Astrocyte of the cerebellum (primary cell): ENCODE data around the gene CNTNAP2.

Source experiments
- DNase-seq: peaks from one replicate; pipeline ENCODE4 v3.0.0-alpha.2; 2011; ENCODE audit warnings: low read depth
- H3K4me3 ChIP-seq: 2 replicates; pipeline ENCODE4 v1.5.1; 2011; ENCODE audit warnings: mild to moderate bottlenecking, low read depth, low read length, moderate library complexity
- in situ Hi-C: cut with HindIII; loops from 2 replicates; pipeline ENCODE4 v1.10.0; 2017; ENCODE audit warnings: low sequenced_read_pairs
- TF ChIP-seq, protein P1 (sequence below): IDR thresholded peaks from 2 replicates; pipeline ENCODE4 v1.5.1; 2012; ENCODE audit warnings: low read length, low read depth, moderate library complexity, mild to moderate bottlenecking; ENCODE audit errors: missing control alignments

The CNTNAP2 gene

DNA sequence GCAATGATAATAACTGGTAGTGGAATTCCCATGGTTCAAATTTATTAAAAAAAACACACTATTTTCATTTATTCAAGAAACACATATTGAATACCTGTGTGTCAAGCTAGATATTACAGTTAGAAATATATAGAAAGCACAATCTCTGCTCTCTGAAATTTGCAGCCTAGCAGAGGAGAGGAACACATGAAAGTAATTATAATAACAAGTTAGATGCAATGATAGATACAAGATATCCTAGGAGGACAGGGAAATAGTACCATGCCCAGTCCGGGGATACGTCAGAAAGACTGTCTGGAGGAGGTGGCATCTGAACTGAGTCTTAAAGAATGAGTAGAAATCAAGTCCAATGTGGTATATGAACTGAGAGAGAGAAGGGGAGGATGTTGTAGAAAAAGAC, 1988.3 kb downstream of the CNTNAP2 start:
- TF ChIP-seq, protein P1, sequence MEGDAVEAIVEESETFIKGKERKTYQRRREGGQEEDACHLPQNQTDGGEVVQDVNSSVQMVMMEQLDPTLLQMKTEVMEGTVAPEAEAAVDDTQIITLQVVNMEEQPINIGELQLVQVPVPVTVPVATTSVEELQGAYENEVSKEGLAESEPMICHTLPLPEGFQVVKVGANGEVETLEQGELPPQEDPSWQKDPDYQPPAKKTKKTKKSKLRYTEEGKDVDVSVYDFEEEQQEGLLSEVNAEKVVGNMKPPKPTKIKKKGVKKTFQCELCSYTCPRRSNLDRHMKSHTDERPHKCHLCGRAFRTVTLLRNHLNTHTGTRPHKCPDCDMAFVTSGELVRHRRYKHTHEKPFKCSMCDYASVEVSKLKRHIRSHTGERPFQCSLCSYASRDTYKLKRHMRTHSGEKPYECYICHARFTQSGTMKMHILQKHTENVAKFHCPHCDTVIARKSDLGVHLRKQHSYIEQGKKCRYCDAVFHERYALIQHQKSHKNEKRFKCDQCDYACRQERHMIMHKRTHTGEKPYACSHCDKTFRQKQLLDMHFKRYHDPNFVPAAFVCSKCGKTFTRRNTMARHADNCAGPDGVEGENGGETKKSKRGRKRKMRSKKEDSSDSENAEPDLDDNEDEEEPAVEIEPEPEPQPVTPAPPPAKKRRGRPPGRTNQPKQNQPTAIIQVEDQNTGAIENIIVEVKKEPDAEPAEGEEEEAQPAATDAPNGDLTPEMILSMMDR: no peak
- DNase-seq: no peak
- in situ Hi-C loops: no loop called here
- no peak overlapping the region for H3K4me3 ChIP-seq

- in situ Hi-C loops: no loop called here
- no peak overlapping the region for H3K4me3 ChIP-seq
- TF ChIP-seq, protein P1: no peak
- DNase-seq: no peak
Observed at GRCh38 chr7:148105853-148106252, 1989.3 kb downstream of the CNTNAP2 start.

- DNase-seq: no peak
- TF ChIP-seq, protein P1: no peak
Observed at GRCh38 chr7:148107443-148108127, 1991.0 kb downstream of the CNTNAP2 start.

GRCh38 chr7:148108381-148108780, 1991.8 kb downstream of the CNTNAP2 start:
- TF ChIP-seq, protein P1: no peak
- in situ Hi-C loops: no loop called here
- no peak for DNase-seq
- no peak overlapping the region for H3K4me3 ChIP-seq

More at GRCh38 chr7:148107443-148108127, 1991.0 kb downstream of the CNTNAP2 start:
- in situ Hi-C loops: no loop called here
- H3K4me3 ChIP-seq: no peak overlapping the region

DNA sequence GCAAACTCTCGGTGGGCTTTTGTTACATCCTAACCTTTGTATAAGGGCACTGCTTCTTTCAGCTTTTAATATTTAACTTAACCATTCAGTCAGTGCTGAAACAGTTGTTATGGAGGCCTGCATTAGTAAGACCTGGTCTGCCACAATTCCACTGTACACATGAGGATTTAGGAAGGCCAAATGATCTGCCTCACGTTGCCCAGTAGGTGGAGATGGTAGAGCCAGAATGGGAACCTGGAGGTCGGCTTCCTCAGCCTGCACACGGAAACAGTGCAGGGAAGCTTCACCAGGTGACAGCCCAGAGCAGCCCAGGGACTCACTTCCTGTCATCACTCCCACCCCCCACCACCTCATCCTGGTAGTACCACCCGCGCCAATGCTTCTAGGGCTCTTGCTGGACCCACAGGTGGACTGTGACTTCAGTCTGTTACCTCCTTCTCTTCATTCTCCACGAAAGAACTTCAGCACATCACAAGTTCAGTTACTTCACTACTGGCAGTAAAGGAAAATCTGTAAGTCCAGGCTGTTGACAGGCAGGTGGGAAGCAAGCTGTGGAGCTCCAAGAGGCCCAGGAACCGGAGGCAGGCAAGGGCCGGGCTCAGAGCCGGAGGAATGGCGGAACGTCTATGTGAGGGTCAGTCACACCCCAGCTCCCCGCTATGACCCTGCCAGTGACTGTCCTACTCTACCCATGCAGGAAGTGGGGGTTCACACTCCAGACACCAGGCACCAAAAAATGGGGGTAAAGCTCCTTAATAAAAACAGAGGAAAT, 1993.7 kb downstream of the CNTNAP2 start:
- no peak overlapping the region for H3K4me3 ChIP-seq
- in situ Hi-C loops: no loop called here
- TF ChIP-seq, protein P1: no peak
- no peak for DNase-seq

DNA sequence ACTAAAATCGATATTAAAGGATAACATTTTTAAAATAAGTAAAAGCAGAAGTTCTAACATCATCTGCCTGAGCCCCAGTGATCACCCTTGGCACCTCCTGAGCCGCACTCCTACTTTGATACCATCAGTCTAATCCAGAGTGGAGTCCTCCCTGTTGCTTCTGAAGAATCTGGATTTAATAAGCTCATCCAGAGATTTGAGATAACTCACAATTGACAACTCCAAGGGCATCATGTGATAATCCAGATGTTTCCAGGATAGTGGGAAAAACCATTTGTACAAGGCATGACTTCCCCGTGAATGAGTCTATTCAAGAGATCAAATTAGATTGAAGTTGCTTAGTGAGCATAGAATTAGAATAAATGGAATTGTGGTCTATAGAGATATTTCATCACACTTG, 1998.2 kb downstream of the CNTNAP2 start:
- no peak overlapping the region for H3K4me3 ChIP-seq
- DNase-seq: no peak
- in situ Hi-C loops: no loop called here
- TF ChIP-seq, protein P1: no peak
